ENCODE results near the gene UFM1. TPM values are rescaled to one million over a fixed set of nuclear protein-coding genes. Genes with fewer than 3 reads are reported as not detected.

UFM1 gene
- polyA plus RNA-seq, 3 donors = 36.0 to 56.6 (median 41.8) TPM

DNA sequence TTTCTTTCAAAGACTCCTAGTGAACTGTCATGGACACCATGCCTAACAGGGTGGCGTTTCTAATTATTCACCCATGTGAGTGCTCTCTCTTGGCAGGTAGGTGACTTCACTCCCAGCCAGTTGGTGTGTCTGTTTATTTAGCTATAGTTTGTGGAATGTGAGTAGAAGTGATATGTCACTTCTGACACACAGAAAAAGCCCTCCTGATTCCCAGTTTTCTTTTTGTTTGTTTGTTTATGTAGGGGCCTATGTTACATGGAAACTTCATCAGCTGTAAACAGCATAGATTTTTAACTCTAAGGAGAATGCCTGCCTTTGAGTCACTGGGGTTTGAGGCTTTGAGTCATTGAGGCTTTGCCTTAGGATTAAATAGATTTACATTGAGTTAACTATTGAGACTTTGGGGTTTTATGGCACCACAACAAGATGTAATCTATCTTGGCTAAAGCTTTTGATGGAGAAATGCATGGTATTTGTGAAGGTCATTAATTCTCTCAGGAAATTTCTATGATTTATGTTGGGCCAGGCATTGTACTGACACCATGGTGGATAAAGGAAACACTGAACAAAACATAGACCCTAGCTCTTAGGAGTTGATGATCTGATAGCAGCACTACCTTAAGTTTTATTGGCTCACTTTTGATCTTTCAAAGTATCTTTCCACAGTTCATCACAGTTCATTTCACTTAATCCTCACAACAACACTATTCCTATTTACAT, 45.3 kb downstream of the UFM1 start:
- Mint-ChIP-seq H3K4me1 (peaks cover 14% of the 10 kb centered on the region), H3K27ac (no peak overlapping the region), H3K27me3 (ENCODE audit: low read depth in 3 of 3) (peaks cover 0 to 2% (median 0%) of the 10 kb centered on the region in 3 donors), H3K9me3 (peaks cover 2 to 4% (median 2%) of the 10 kb centered on the region in 7 donors), H3K4me3 (no peak overlapping the region), H3K36me3 (no peaks in the 10 kb centered on the region)
- DNase-seq = no peak
- Histone ChIP-seq H3K4me2 (replicated peaks; ENCODE audit: extremely low read depth, low read length, poor library complexity, severe bottlenecking) (no peak overlapping the region), H3K36me3 (replicated peaks in 1 of 2; ENCODE audit: control insufficient read depth in 1 of 2, insufficient read depth in 2 of 2, low read length in 2 of 2) (no peaks in the 10 kb centered on the region), H2AFZ (ENCODE audit: insufficient read depth, low read depth, low read length, poor library complexity, severe bottlenecking) (no peak overlapping the region), H3K9ac (ENCODE audit: insufficient read depth, low read length, poor library complexity, severe bottlenecking) (no peak overlapping the region), H3K4me3 (replicated peaks in 1 of 3; ENCODE audit: low read depth in 2 of 3, low read length in 3 of 3) (no peak overlapping the region), H3K27me3 (ENCODE audit: control insufficient read depth in 2 of 2, insufficient read depth in 2 of 2, low read length in 2 of 2) (no peaks in the 10 kb centered on the region), H3K79me2 (ENCODE audit: insufficient read depth, low read length) (no peaks in the 10 kb centered on the region), H4K20me1 (ENCODE audit: insufficient read depth, low read length) (no peaks in the 10 kb centered on the region), H3K9me3 (replicated peaks in 1 of 2; ENCODE audit: control insufficient read depth in 1 of 2, insufficient read depth in 1 of 2, low read length in 2 of 2) (no peaks in the 10 kb centered on the region), H3K27ac (ENCODE audit: low read depth in 1 of 2, low read length in 2 of 2) (no peak overlapping the region), H3K4me1 (ENCODE audit: control insufficient read depth in 1 of 2, insufficient read depth in 2 of 2, low read length in 2 of 2) (peaks cover 0 to 8% of the 10 kb centered on the region in 2 donors)
- intact Hi-C loops (cut with micrococcal nuclease) = no loop called here
- no CpG with 5 or more reads among the region's 1 CpG for WGBS (ENCODE audit: insufficient coverage)
- TF ChIP-seq CTCF (IDR thresholded peaks at IDR 0.05) = no peak

DNA sequence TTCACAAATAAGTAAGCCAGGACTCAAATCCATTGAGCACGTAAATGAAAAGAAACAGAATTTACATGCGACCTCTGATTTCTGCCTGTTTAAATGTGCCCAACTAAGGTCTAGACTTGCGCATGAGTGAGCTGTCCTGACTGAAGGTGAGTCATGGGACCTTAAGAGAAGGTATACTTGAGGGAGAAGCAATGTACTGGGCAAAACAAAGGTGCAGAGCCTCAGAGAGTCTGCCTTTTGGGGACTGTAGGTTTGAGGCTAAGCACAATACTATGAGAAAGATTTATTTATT, 45.8 kb downstream of the UFM1 start:
- Histone ChIP-seq H3K9me3 (replicated peaks in 1 of 2; ENCODE audit: control insufficient read depth in 1 of 2, insufficient read depth in 1 of 2, low read length in 2 of 2) (no peaks in the 10 kb centered on the region), H4K20me1 (ENCODE audit: insufficient read depth, low read length) (no peaks in the 10 kb centered on the region), H3K4me3 (replicated peaks in 1 of 3; ENCODE audit: low read depth in 2 of 3, low read length in 3 of 3) (no peak overlapping the region), H3K27ac (ENCODE audit: low read depth in 1 of 2, low read length in 2 of 2) (no peak overlapping the region), H3K79me2 (ENCODE audit: insufficient read depth, low read length) (no peaks in the 10 kb centered on the region), H2AFZ (ENCODE audit: insufficient read depth, low read depth, low read length, poor library complexity, severe bottlenecking) (no peak overlapping the region), H3K4me1 (ENCODE audit: control insufficient read depth in 1 of 2, insufficient read depth in 2 of 2, low read length in 2 of 2) (peaks cover 0 to 8% of the 10 kb centered on the region in 2 donors), H3K27me3 (ENCODE audit: control insufficient read depth in 2 of 2, insufficient read depth in 2 of 2, low read length in 2 of 2) (no peaks in the 10 kb centered on the region), H3K9ac (ENCODE audit: insufficient read depth, low read length, poor library complexity, severe bottlenecking) (no peak overlapping the region), H3K36me3 (replicated peaks in 1 of 2; ENCODE audit: control insufficient read depth in 1 of 2, insufficient read depth in 2 of 2, low read length in 2 of 2) (no peaks in the 10 kb centered on the region), H3K4me2 (replicated peaks; ENCODE audit: extremely low read depth, low read length, poor library complexity, severe bottlenecking) (no peak overlapping the region)
- no peaks in the 10 kb centered on the region for H3K36me3 Mint-ChIP-seq
- no peak for TF ChIP-seq CTCF (IDR thresholded peaks at IDR 0.05)
- no peak overlapping the region for H3K4me3 Mint-ChIP-seq
- H3K27me3 Mint-ChIP-seq (ENCODE audit: low read depth in 3 of 3) = peaks cover 0 to 2% (median 0%) of the 10 kb centered on the region in 3 donors
- no peak overlapping the region for H3K27ac Mint-ChIP-seq
- 100% methylated on average over 2 of the region's 3 CpGs for WGBS (ENCODE audit: insufficient coverage)
- no peak for DNase-seq
- intact Hi-C loops (cut with micrococcal nuclease) = no loop called here
- H3K9me3 Mint-ChIP-seq = peaks cover 1 to 4% (median 2%) of the 10 kb centered on the region in 7 donors
- H3K4me1 Mint-ChIP-seq = peaks cover 14% of the 10 kb centered on the region

Measured in CD14-positive monocyte (primary cell).